ENCODE measurements around the gene FBXO40. TPM values are rescaled to one million over a fixed set of nuclear protein-coding genes. Genes with fewer than 3 reads are reported as not detected.

FBXO40 gene
- total and polyA plus RNA-seq, 2 of the 13 experiments (the other 11 are each of a cell fraction or from before 2014, with no cell fraction given) = not detected

DNA sequence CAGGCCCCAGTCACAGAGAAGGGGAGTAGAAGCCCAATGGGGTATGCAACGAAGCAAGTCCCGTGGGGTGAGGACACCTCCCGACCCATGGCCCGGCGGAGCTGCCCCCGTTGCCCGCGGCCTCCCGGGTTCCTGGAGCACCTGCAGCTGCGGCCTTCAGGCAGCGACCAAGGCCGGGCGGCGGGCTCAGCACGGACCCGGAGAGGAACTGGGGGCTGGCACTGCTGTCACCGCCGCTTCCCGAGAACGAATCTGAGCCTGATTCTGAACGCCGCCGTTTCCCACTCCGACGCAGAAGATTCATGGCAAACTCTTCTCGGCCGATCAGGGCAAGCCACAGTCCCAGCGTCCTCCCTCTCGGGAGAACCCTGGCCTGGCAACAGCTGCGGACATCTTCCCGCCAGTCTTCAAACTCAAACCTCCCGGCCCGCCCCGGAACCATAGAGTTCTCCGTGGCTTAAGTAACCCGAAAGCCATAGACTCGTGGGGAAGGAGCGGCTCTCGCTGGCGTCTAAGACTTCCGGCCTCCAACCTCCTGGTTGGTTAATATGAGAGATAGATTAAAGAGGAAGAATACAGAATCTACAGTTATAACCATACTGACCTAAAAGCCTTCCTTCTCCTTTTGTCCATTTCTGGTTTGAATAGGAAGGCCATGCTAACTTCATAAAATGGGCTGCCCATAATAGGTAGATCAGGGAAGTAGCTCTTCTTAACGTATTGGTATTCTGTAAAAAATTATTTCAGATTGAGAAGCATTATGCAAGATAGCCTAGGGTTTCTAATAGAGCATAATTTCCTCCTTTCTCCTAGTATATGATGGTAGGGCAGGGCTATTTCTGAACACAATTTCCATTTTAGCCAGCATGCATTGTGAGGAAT lies 47.4 kb upstream of the FBXO40 start, which contains the start of gene POLQ (continued):
- TF ChIP-seq, protein P1, sequence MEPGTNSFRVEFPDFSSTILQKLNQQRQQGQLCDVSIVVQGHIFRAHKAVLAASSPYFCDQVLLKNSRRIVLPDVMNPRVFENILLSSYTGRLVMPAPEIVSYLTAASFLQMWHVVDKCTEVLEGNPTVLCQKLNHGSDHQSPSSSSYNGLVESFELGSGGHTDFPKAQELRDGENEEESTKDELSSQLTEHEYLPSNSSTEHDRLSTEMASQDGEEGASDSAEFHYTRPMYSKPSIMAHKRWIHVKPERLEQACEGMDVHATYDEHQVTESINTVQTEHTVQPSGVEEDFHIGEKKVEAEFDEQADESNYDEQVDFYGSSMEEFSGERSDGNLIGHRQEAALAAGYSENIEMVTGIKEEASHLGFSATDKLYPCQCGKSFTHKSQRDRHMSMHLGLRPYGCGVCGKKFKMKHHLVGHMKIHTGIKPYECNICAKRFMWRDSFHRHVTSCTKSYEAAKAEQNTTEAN (CRISPR knock-in tag; conservative IDR thresholded peaks at IDR 0.05) = peak; percentile 60; the same call in 1 of the 2 replicates
- TF ChIP-seq STAT6 (CRISPR knock-in tag; IDR thresholded peaks at IDR 0.05; ENCODE audit: borderline replicate concordance) = no peak
- TF ChIP-seq NCOA1 (CRISPR knock-in tag; IDR thresholded peaks at IDR 0.05) = peak; percentile 15; the same call in 1 of the 2 replicates
- TF ChIP-seq, protein P2, sequence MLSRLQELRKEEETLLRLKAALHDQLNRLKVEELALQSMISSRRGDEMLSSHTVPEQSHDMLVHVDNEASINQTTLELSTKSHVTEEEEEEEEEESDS (CRISPR knock-in tag; IDR thresholded peaks at IDR 0.05; ENCODE audit: borderline replicate concordance) = no peak
- TF ChIP-seq STAT5B (CRISPR knock-in tag; IDR thresholded peaks at IDR 0.05) = no peak
- TF ChIP-seq NFATC3 (CRISPR knock-in tag; IDR thresholded peaks at IDR 0.05) = no peak
- TF ChIP-seq TGIF2 (CRISPR knock-in tag; IDR thresholded peaks at IDR 0.05) = peak; percentile 19; the same call in 1 of the 2 replicates
- TF ChIP-seq ZNF674 (CRISPR knock-in tag; IDR thresholded peaks at IDR 0.05; ENCODE audit: low read depth) = no peak
- no peak for TF ChIP-seq KDM4B (CRISPR knock-in tag; IDR thresholded peaks at IDR 0.05)
- no peak for TF ChIP-seq SCMH1 (CRISPR knock-in tag; IDR thresholded peaks at IDR 0.05; ENCODE audit: borderline replicate concordance)
- no peak for TF ChIP-seq ZNF644 (CRISPR knock-in tag; IDR thresholded peaks at IDR 0.05; ENCODE audit: low read depth)
- no peak for TF ChIP-seq ZNF224 (CRISPR knock-in tag; IDR thresholded peaks at IDR 0.05)
- TF ChIP-seq ZNF782 (CRISPR knock-in tag; IDR thresholded peaks at IDR 0.05; ENCODE audit: borderline replicate concordance) = no peak
- no peak for TF ChIP-seq CCAR2 (optimal IDR thresholded peaks at IDR 0.05; ENCODE audit: low read depth, low read length)
- no peak for TF ChIP-seq SOX6 (IDR thresholded peaks at IDR 0.05)
- no peak for TF ChIP-seq SOX6 (CRISPR knock-in tag; IDR thresholded peaks at IDR 0.05)
- TF ChIP-seq SNAPC2 (CRISPR knock-in tag; IDR thresholded peaks at IDR 0.05) = no peak
- 0 out of 2 replicates have a peak, but pooled peaks have one; percentile 24 for TF ChIP-seq TOPORS (CRISPR knock-in tag; IDR thresholded peaks at IDR 0.05)
- TF ChIP-seq ZSCAN25 (CRISPR knock-in tag; IDR thresholded peaks at IDR 0.05) = no peak
- no peak for TF ChIP-seq AGO1 (IDR thresholded peaks at IDR 0.05; ENCODE audit: low read depth, low read length, poor library complexity, severe bottlenecking)
- no peak for TF ChIP-seq ZNF441 (CRISPR knock-in tag; IDR thresholded peaks at IDR 0.05; ENCODE audit: borderline replicate concordance)
- no peak for TF ChIP-seq ZNF354B (CRISPR knock-in tag; IDR thresholded peaks at IDR 0.05)
- no peak for TF ChIP-seq ZXDC (CRISPR knock-in tag; IDR thresholded peaks at IDR 0.05)
- no peak for TF ChIP-seq KDM3A (CRISPR knock-in tag; IDR thresholded peaks at IDR 0.05; ENCODE audit: low read depth)
- peak; percentile 69; the same call in 1 of the 2 replicates for TF ChIP-seq ZNF263 (CRISPR knock-in tag; IDR thresholded peaks at IDR 0.05)

Data from HepG2 (cell line).